AG04450 (cell line): ENCODE measurements around the gene TGOLN2. TPM values are rescaled to one million over a fixed set of nuclear protein-coding genes. Genes with fewer than 3 reads are reported as not detected.
A peak's percentile ranks its signal among the peaks of the same experiment; 100 is the strongest.

ENCODE experiments used
- CTCF ChIA-PET: fragments of 300-600, 350-600 bp; formaldehyde crosslinking; extraction: SDS; loops from one replicate; lab custom pipeline; 2022; ENCODE audit warnings: antibody characterized with exemption, inconsistent platforms; lab: Charles Lee
- POLR2A ChIA-PET: fragments of 350-600 bp; formaldehyde crosslinking; extraction: SDS; loops from one replicate; lab custom pipeline; 2021; ENCODE audit warnings: antibody characterized with exemption, inconsistent platforms; lab: Yijun Ruan, JAX
- DNase-seq: peaks from one replicate; pipeline ENCODE4 v3.0.0-alpha.2; 2011; ENCODE audit warnings: low read depth, low spot score
- H3K27ac ChIP-seq: one replicate; pipeline ENCODE4 v1.5.1; 2012; ENCODE audit warnings: low read depth, low read length, control low read depth
- H3K27me3 ChIP-seq: one replicate; pipeline ENCODE4 v1.6.0; 2012; ENCODE audit warnings: low read length; ENCODE audit not compliant: control insufficient read depth, insufficient read depth
- H3K4me3 ChIP-seq: 2 replicates; pipeline ENCODE4 v1.5.1; 2011; ENCODE audit warnings: mild to moderate bottlenecking, low read depth, low read length, control low read depth
- H3K9me3 ChIP-seq: 2 replicates; pipeline ENCODE4 v1.5.1; 2012; ENCODE audit warnings: low read length; ENCODE audit not compliant: control insufficient read depth, insufficient read depth
- polyA plus RNA-seq: library from polyadenylated mRNA; depleted of rRNA; stranded (reverse); fragments of >200 nt; gene quantifications from 2 replicates; pipeline ENCODE4 v1.2.3, GENCODE V29; 2011; rRNA removed
- small RNA-seq: library from RNA; depleted of rRNA; stranded (forward); fragments of <200 nt; gene quantifications from one replicate; pipeline ENCODE3, GENCODE V24; 2012; ENCODE audit warnings: low read depth; ENCODE audit not compliant: insufficient read length
- TF ChIP-seq, protein P1 (sequence below): IDR thresholded peaks from 2 replicates; pipeline ENCODE4 v1.5.1; 2011; ENCODE audit warnings: low read depth, low read length, control low read depth, inconsistent platforms

TGOLN2 gene
- polyA plus RNA-seq, 1 experiment = 155 TPM

DNA sequence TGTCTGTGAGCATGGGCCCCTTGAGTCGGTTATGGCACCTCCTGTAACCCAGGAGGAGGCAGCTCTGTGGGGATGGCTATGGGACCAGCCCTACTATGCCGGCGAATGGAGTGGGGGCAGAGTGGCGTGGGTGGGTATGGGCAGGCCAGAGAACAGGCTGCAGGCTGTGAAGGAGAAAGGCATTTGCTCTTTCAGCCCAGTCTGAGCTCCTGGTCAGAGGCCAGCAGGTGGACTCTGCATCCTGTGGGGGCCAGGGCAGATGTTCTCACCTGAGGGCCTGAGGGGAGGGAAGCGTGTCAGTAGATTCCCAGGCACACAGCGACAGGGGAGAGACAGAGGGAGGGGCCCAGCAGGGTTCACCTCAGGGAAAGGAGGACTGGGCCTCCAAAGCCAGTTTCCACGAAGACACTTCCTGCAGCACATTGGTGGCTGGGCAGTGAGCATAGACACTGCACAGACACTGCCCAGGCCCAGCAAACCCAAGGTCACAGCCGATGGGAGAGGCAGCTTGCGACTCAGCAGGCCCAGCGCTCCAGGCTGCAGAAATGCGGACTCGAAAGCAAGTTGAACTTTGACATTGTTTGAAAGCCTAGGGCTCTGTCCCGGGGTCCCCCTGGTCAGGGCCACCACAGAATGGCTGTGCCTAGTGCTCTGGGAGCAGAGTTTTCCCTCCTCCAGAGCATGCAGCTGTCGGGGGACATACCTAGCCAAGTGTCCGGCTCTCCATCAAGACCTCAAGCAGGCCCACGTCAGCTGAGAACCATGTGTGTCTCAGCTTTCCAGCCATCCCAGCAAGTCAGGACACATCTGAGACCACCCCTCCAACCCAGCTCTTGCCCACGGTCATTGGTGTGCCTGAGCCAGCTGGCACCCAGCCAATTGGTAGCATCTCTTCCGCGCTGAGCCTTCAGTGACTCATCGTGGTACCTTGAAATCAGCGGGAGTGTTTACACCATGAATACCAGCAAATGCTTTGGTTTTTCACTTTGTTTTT lies 53.8 kb downstream of the TGOLN2 start:
- DNase-seq = peak; percentile 84
- ChIA-PET CTCF (interaction anchor here (1.2 kb wide), 1 partner anchor 142 kb away, joined by 6 read pairs; the partner anchor contains the start of gene TCF7L1), POLR2A (interaction anchor here (1.0 kb wide), 1 partner anchor 10 kb away, joined by 4 read pairs; no protein-coding TSS in a partner anchor)
- H3K27me3 ChIP-seq = no peaks in the 10 kb centered on the region
- H3K27ac ChIP-seq = no peak overlapping the region
- TF ChIP-seq, protein P1, sequence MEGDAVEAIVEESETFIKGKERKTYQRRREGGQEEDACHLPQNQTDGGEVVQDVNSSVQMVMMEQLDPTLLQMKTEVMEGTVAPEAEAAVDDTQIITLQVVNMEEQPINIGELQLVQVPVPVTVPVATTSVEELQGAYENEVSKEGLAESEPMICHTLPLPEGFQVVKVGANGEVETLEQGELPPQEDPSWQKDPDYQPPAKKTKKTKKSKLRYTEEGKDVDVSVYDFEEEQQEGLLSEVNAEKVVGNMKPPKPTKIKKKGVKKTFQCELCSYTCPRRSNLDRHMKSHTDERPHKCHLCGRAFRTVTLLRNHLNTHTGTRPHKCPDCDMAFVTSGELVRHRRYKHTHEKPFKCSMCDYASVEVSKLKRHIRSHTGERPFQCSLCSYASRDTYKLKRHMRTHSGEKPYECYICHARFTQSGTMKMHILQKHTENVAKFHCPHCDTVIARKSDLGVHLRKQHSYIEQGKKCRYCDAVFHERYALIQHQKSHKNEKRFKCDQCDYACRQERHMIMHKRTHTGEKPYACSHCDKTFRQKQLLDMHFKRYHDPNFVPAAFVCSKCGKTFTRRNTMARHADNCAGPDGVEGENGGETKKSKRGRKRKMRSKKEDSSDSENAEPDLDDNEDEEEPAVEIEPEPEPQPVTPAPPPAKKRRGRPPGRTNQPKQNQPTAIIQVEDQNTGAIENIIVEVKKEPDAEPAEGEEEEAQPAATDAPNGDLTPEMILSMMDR = no peak
- H3K4me3 ChIP-seq = no peak overlapping the region
- H3K9me3 ChIP-seq = no peaks in the 10 kb centered on the region; the same call in 1 of the 2 replicates

DNA sequence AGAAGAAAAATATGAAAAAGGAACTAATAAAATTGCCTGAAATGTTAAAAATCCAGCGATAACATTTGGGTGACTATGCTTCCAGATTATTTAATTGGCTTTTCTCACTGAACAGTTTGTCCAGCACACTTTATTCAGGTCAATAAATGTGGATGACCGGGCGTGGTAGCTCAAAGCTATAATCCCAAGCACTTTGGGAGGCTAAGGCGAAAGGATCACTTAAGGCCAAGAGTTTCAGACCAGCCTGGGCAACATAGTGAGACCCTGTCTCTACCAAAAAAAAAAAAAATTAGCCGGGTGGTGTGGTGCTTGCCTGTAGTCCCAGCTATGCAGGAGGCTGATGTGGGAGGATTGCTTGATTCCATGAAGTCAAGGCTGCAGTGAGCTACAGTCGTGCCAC lies 55.4 kb downstream of the TGOLN2 start:
- no peak overlapping the region for H3K4me3 ChIP-seq
- H3K27me3 ChIP-seq = no peaks in the 10 kb centered on the region
- no peak for DNase-seq
- CTCF ChIA-PET = interaction anchor here (1.4 kb wide), 1 partner anchor 13 kb away, joined by 4 read pairs; no protein-coding TSS in a partner anchor
- no peak overlapping the region for H3K27ac ChIP-seq
- H3K9me3 ChIP-seq = no peaks in the 10 kb centered on the region; the same call in 1 of the 2 replicates
- POLR2A ChIA-PET = no interaction called here
- TF ChIP-seq, protein P1 = no peak

DNA sequence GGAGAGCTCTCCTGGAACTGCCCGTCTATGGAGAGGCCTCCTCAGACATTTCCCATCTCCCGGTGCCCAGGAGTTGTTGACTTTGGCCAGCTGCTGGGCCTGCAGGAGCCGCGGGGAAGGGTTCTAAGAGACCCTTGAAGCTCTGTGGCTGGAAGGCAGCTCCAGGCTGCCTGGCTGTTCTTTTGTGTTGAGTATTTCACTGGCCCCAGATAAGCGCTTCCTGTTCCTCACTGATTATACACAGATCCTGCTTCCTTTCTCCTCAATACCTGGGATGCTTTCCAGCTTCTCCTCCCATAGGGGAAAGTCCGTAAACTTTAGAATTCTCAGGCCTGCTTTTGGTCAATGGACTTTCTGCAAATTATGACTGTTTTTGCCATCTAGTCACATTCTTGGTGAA lies 57.8 kb downstream of the TGOLN2 start:
- POLR2A ChIA-PET = no interaction called here
- CTCF ChIA-PET = interaction anchor here (1.2 kb wide), 1 partner anchor 15 kb away, joined by 5 read pairs; no protein-coding TSS in a partner anchor
- no peaks in the 10 kb centered on the region for H3K27me3 ChIP-seq
- peak overlapping the region; percentile 21 for H3K27ac ChIP-seq
- DNase-seq = no peak
- TF ChIP-seq, protein P1 = no peak
- no peaks in the 10 kb centered on the region; the same call in 1 of the 2 replicates for H3K9me3 ChIP-seq
- H3K4me3 ChIP-seq = no peak overlapping the region

Small RNA genes within 50 kb of the gene (small RNA-seq; reads per million reads assigned to genes)
- gene AC062037.1 (not detected), gene RF00019 (not detected), gene RN7SL113P (not detected)

Other genes with a start within 250 kb of the TGOLN2 start
- 2.7 and 3.5 TPM in 2 replicates for gene TCF7L1, start 194.6 kb downstream of the TGOLN2 start, polyA plus RNA-seq
- gene RETSAT, start 26.5 kb upstream of the TGOLN2 start, polyA plus RNA-seq = 35.5 and 38.0 TPM in 2 replicates
- gene ELMOD3, start 26.8 kb upstream of the TGOLN2 start, polyA plus RNA-seq = 17.2 and 17.8 TPM in 2 replicates
- 70.5 and 97.8 TPM in 2 replicates for gene CAPG, start 82.4 kb upstream of the TGOLN2 start, polyA plus RNA-seq
- gene SH2D6, start 90.7 kb upstream of the TGOLN2 start, polyA plus RNA-seq = 0.10 and 0.15 TPM in 2 replicates
- 362 and 409 TPM in 2 replicates for gene MAT2A, start 211.2 kb upstream of the TGOLN2 start, polyA plus RNA-seq
- gene GGCX, start 233.5 kb upstream of the TGOLN2 start, polyA plus RNA-seq = 44.0 and 53.8 TPM in 2 replicates
- 2.6 and 3.6 TPM in 2 replicates for gene VAMP8, start 249.6 kb upstream of the TGOLN2 start, polyA plus RNA-seq